Neural cell (in vitro differentiated cells): ENCODE data around the gene NT5M. TPM values are rescaled to one million over a fixed set of nuclear protein-coding genes. Genes with fewer than 3 reads are reported as not detected.

ENCODE experiments used
- H2AFZ ChIP-seq: fragments of 200-600, 300-800 bp; sonication (generic), shearing (Covaris generic); 2 replicates; pipeline ENCODE4 v1.6.0; 2014; ENCODE audit warnings: low read depth, mild to moderate bottlenecking, antibody characterized with exemption, low read length, moderate library complexity
- H3F3A ChIP-seq: fragments of 200-600 bp; shearing (Covaris generic); 2 replicates; pipeline ENCODE4 v1.6.1; 2016; ENCODE audit warnings: mild to moderate bottlenecking, moderate library complexity, mixed read lengths, antibody characterized with exemption, low read length; ENCODE audit not compliant: insufficient read depth, poor library complexity, severe bottlenecking
- H3K27ac ChIP-seq: fragments of 200-600, 300-800 bp; sonication (generic), shearing (Covaris generic); 2 replicates; pipeline ENCODE4 v1.5.1; 2014; ENCODE audit warnings: mild to moderate bottlenecking, low read length, moderate library complexity
- H3K27me3 ChIP-seq: fragments of 300-800, 200-600 bp; sonication (generic), shearing (Covaris generic); 2 replicates; pipeline ENCODE4 v1.6.0; 2014; ENCODE audit warnings: mild to moderate bottlenecking, low read depth, low read length, moderate library complexity; ENCODE audit not compliant: insufficient read depth
- H3K36me3 ChIP-seq: fragments of 300-800, 200-600 bp; sonication (generic), shearing (Covaris generic); 2 replicates; pipeline ENCODE4 v1.5.1; 2014; ENCODE audit warnings: mild to moderate bottlenecking, antibody characterized with exemption, low read length, moderate library complexity; ENCODE audit not compliant: insufficient read depth
- H3K4me2 ChIP-seq: fragments of 300-800, 200-600 bp; sonication (generic), shearing (Covaris generic); 2 replicates; pipeline ENCODE4 v1.6.0; 2014; ENCODE audit warnings: mild to moderate bottlenecking, low read length
- H3K4me3 ChIP-seq: fragments of 300-800, 200-600 bp; sonication (generic), shearing (Covaris generic); 2 replicates; pipeline ENCODE4 v1.5.1; 2014; ENCODE audit warnings: mild to moderate bottlenecking, low read length, moderate library complexity
- H3K79me2 ChIP-seq: fragments of 200-600 bp; shearing (Covaris generic); replicated peaks from 2 replicates; pipeline ENCODE4 v1.6.0; 2014; ENCODE audit warnings: mild to moderate bottlenecking, low read length, moderate library complexity; ENCODE audit not compliant: insufficient read depth
- H3K9ac ChIP-seq: fragments of 300-800, 200-600 bp; sonication (generic), shearing (Covaris generic); 2 replicates; pipeline ENCODE4 v1.6.1; 2016; ENCODE audit warnings: mild to moderate bottlenecking, low read length, mixed read lengths
- H3K9me2 ChIP-seq: fragments of 200-600 bp; shearing (Covaris generic); 2 replicates; pipeline ENCODE4 v1.6.1; 2016; ENCODE audit warnings: mild to moderate bottlenecking, low read length, mixed read lengths; ENCODE audit not compliant: insufficient read depth
- H3K9me3 ChIP-seq: fragments of 200-600, 300-800 bp; sonication (generic), shearing (Covaris generic); 2 replicates; pipeline ENCODE4 v1.6.1; 2016; ENCODE audit warnings: mild to moderate bottlenecking, mixed run types, low read length, moderate library complexity, mixed read lengths
- H4K20me1 ChIP-seq: fragments of 200-600 bp; shearing (Covaris generic); 2 replicates; pipeline ENCODE4 v1.6.1; 2016; ENCODE audit warnings: mild to moderate bottlenecking, mixed run types; ENCODE audit not compliant: insufficient read depth
- EP300 ChIP-seq: fragments of 450-650 bp; conservative IDR thresholded peaks from 2 replicates; pipeline ENCODE4 v1.6.1; 2014; ENCODE audit warnings: antibody characterized with exemption, mild to moderate bottlenecking, moderate library complexity; ENCODE audit not compliant: poor library complexity, severe bottlenecking
- EZH2 ChIP-seq: fragments of 200-600, 300-800 bp; shearing (Covaris generic), sonication (generic); IDR thresholded peaks from 2 replicates; pipeline ENCODE4 v1.6.1; 2014; ENCODE audit warnings: antibody characterized with exemption, low read length, borderline replicate concordance, mild to moderate bottlenecking; ENCODE audit not compliant: insufficient read depth, poor library complexity, severe bottlenecking
- MXI1 ChIP-seq: fragments of 450-650 bp; conservative IDR thresholded peaks from 2 replicates; pipeline ENCODE4 v1.6.1; 2014; ENCODE audit warnings: antibody characterized with exemption, mild to moderate bottlenecking; ENCODE audit not compliant: poor library complexity, severe bottlenecking
- POLR2AphosphoS5 ChIP-seq: IDR thresholded peaks from 2 replicates; pipeline ENCODE4 v1.6.1; 2012
- RAD21 ChIP-seq: fragments of 450-650 bp; conservative IDR thresholded peaks from 2 replicates; pipeline ENCODE4 v1.6.1; 2014; ENCODE audit warnings: antibody characterized with exemption, mild to moderate bottlenecking, moderate library complexity
- SMC3 ChIP-seq: fragments of 450-650 bp; conservative IDR thresholded peaks from 2 replicates; pipeline ENCODE4 v1.6.1; 2014; ENCODE audit warnings: antibody characterized with exemption, mild to moderate bottlenecking, moderate library complexity; ENCODE audit not compliant: poor library complexity
- TAF1 ChIP-seq: IDR thresholded peaks from 2 replicates; pipeline ENCODE4 v1.6.1; 2012; ENCODE audit warnings: low read depth
- polyA plus RNA-seq: library from polyadenylated mRNA; depleted of rRNA; stranded (reverse); fragments of >200 nt; gene quantifications from 2 replicates; pipeline ENCODE4 v1.2.3, GENCODE V29; 2014
- TF ChIP-seq, protein P1 (sequence below): IDR thresholded peaks from 2 replicates; pipeline ENCODE4 v1.6.1; 2012; ENCODE audit warnings: borderline replicate concordance
- TF ChIP-seq, protein P2 (sequence below): fragments of 450-650 bp; IDR thresholded peaks from 2 replicates; pipeline ENCODE4 v1.5.1; 2014; ENCODE audit warnings: antibody characterized with exemption, mild to moderate bottlenecking, moderate library complexity; ENCODE audit not compliant: poor library complexity, severe bottlenecking

The NT5M gene
- polyA plus RNA-seq, 1 donor from 2014 or later = 11.1 TPM

DNA sequence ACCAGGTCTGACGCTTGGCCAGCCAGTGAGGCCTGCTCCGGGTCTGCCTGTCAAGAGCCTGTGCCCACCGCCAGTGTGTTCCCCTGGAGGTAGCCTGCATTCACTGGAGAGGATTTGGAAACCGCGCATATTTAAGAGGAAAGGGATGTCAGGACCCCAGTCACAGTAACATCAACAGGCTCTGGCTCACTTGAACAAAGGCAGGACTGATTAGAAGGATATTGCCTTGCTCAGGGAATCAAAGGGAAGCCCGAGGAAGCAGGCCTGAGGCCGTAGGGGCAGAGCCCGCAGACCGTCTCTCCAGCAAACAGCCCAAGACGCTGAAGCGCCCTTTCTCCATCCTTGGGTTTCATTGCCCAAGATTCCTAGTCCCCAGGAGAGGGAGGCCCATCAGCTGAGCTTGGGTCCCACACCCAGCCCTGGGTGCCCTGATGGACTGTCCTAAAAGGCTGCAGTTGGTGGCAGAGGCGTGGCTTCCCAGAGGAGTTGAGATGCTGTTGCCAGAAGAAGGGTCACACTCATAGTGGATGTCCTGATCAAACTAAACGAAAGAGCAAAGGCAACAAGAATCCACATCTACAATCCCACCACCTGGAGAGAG is 23.2 kb downstream of the NT5M start:
- no peak overlapping the region for H3K27ac ChIP-seq
- no peaks in the 10 kb centered on the region for H3F3A ChIP-seq
- no peaks in the 10 kb centered on the region for H4K20me1 ChIP-seq
- TF ChIP-seq SMC3 (no peak), RAD21 (no peak), TAF1 (no peak), MXI1 (no peak), POLR2AphosphoS5 (no peak), EP300 (no peak), EZH2 (no peak)
- TF ChIP-seq, protein P1, sequence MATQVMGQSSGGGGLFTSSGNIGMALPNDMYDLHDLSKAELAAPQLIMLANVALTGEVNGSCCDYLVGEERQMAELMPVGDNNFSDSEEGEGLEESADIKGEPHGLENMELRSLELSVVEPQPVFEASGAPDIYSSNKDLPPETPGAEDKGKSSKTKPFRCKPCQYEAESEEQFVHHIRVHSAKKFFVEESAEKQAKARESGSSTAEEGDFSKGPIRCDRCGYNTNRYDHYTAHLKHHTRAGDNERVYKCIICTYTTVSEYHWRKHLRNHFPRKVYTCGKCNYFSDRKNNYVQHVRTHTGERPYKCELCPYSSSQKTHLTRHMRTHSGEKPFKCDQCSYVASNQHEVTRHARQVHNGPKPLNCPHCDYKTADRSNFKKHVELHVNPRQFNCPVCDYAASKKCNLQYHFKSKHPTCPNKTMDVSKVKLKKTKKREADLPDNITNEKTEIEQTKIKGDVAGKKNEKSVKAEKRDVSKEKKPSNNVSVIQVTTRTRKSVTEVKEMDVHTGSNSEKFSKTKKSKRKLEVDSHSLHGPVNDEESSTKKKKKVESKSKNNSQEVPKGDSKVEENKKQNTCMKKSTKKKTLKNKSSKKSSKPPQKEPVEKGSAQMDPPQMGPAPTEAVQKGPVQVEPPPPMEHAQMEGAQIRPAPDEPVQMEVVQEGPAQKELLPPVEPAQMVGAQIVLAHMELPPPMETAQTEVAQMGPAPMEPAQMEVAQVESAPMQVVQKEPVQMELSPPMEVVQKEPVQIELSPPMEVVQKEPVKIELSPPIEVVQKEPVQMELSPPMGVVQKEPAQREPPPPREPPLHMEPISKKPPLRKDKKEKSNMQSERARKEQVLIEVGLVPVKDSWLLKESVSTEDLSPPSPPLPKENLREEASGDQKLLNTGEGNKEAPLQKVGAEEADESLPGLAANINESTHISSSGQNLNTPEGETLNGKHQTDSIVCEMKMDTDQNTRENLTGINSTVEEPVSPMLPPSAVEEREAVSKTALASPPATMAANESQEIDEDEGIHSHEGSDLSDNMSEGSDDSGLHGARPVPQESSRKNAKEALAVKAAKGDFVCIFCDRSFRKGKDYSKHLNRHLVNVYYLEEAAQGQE = no peak
- TF ChIP-seq, protein P2, sequence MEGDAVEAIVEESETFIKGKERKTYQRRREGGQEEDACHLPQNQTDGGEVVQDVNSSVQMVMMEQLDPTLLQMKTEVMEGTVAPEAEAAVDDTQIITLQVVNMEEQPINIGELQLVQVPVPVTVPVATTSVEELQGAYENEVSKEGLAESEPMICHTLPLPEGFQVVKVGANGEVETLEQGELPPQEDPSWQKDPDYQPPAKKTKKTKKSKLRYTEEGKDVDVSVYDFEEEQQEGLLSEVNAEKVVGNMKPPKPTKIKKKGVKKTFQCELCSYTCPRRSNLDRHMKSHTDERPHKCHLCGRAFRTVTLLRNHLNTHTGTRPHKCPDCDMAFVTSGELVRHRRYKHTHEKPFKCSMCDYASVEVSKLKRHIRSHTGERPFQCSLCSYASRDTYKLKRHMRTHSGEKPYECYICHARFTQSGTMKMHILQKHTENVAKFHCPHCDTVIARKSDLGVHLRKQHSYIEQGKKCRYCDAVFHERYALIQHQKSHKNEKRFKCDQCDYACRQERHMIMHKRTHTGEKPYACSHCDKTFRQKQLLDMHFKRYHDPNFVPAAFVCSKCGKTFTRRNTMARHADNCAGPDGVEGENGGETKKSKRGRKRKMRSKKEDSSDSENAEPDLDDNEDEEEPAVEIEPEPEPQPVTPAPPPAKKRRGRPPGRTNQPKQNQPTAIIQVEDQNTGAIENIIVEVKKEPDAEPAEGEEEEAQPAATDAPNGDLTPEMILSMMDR = no peak
- H2AFZ ChIP-seq = no peak overlapping the region
- H3K27me3 ChIP-seq = no peaks in the 10 kb centered on the region
- H3K9ac ChIP-seq = no peak overlapping the region
- H3K36me3 ChIP-seq = no peaks in the 10 kb centered on the region
- H3K9me3 ChIP-seq = no peaks in the 10 kb centered on the region
- H3K9me2 ChIP-seq = no peaks in the 10 kb centered on the region
- H3K79me2 ChIP-seq = no peaks in the 10 kb centered on the region
- no peak overlapping the region for H3K4me3 ChIP-seq
- H3K4me2 ChIP-seq = no peak overlapping the region

DNA sequence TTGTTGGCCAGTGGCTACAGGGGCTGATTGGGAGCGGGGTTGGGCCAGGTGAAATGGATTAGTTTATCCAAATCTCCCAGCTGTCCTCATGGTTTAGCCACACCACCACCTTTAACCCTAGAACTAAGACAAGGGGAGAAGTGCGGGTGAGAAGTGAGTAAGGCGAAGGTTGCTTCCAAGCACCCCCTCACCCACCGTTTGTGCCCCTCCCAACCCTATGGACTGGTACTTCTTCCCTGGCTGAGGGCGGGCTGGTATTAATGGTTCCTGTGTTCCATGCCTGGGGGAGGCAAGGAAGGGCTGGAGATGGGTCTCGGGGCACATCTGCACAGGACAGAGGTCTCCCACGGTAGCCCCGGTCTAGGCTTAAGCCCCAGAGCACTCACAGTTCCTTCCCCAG is 25.1 kb downstream of the NT5M start:
- Histone ChIP-seq H3K36me3 (no peaks in the 10 kb centered on the region), H3K4me2 (no peak overlapping the region), H3K9me3 (no peaks in the 10 kb centered on the region), H3K4me3 (no peak overlapping the region), H2AFZ (no peak overlapping the region), H3K27me3 (no peaks in the 10 kb centered on the region), H3K9me2 (no peaks in the 10 kb centered on the region), H3F3A (no peaks in the 10 kb centered on the region), H3K9ac (no peak overlapping the region), H3K27ac (no peak overlapping the region), H4K20me1 (no peaks in the 10 kb centered on the region), H3K79me2 (no peaks in the 10 kb centered on the region)
- TF ChIP-seq, protein P2 = no peak
- no peak for TF ChIP-seq MXI1
- no peak for TF ChIP-seq EP300
- no peak for TF ChIP-seq EZH2
- TF ChIP-seq SMC3 = no peak
